ENCODE data around the gene CNOT2.

DNA sequence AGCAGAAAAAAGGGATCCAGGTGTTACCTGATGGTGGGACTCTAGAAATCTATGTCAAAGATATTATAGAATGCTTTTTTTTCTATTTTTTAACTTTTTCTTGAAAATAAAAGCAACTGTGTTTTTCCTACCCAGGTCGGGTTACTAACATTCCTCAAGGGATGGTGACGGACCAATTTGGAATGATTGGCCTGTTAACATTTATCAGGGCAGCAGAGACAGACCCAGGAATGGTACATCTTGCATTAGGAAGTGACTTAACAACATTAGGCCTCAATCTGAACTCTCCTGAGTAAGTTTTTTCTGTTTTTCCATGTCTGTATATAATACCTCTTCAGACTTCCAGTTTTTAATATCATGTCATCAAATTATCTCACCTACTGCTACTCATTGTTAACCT lies 95.3 kb downstream of the CNOT2 start:
- TF ChIP-seq, protein P1, sequence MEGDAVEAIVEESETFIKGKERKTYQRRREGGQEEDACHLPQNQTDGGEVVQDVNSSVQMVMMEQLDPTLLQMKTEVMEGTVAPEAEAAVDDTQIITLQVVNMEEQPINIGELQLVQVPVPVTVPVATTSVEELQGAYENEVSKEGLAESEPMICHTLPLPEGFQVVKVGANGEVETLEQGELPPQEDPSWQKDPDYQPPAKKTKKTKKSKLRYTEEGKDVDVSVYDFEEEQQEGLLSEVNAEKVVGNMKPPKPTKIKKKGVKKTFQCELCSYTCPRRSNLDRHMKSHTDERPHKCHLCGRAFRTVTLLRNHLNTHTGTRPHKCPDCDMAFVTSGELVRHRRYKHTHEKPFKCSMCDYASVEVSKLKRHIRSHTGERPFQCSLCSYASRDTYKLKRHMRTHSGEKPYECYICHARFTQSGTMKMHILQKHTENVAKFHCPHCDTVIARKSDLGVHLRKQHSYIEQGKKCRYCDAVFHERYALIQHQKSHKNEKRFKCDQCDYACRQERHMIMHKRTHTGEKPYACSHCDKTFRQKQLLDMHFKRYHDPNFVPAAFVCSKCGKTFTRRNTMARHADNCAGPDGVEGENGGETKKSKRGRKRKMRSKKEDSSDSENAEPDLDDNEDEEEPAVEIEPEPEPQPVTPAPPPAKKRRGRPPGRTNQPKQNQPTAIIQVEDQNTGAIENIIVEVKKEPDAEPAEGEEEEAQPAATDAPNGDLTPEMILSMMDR (conservative IDR thresholded peaks at IDR 0.05; ENCODE audit: low read length) = no peak
- no peak for TF ChIP-seq EZH2phosphoT487 (IDR thresholded peaks at IDR 0.05; ENCODE audit: borderline replicate concordance, low read depth, low read length)

All from OCI-LY7 (cell line).